ENCODE measurements around the gene TUBA4A. TPM values are rescaled to one million over a fixed set of nuclear protein-coding genes. Genes with fewer than 3 reads are reported as not detected.
"Not testable (repeated sequence)": the region's sequence is repeated elsewhere in the genome, so short reads cannot be mapped to it uniquely, and the experiment has no call there.

The TUBA4A gene
- total RNA-seq, 2 experiments from 2014 or later = 183 to 185 TPM

GRCh38 chr2:219266886-219267285, 13.2 kb upstream of the TUBA4A start:
- CTCF ChIA-PET = interaction anchor here (1.4 kb wide), 1 partner anchor 11 kb away, joined by 3 read pairs; no protein-coding TSS in a partner anchor
- H3K27me3 Mint-ChIP-seq = no peaks in the 10 kb centered on the region
- POLR2A ChIA-PET = no interaction called here

GRCh38 chr2:219266232-219266631, 12.5 kb upstream of the TUBA4A start:
- intact Hi-C loops (cut with DNase I, micrococcal nuclease) = no loop called here
- H3K36me3 ChIP-seq (ENCODE audit: insufficient read depth, low read length) = no peaks in the 10 kb centered on the region
- H3K9me3 ChIP-seq (ENCODE audit: control insufficient read depth in 1 of 2, insufficient read depth in 1 of 2, low read length in 2 of 2) = no peaks in the 10 kb centered on the region
- no peak for TF ChIP-seq CTCF (IDR thresholded peaks at IDR 0.05)
- ChIA-PET CTCF (interaction anchor here (1.5 kb wide), 1 partner anchor 28 kb away, joined by 4 read pairs; no protein-coding TSS in a partner anchor), POLR2A (no interaction called here)
- Mint-ChIP-seq H3K36me3 (ENCODE audit: low read depth) (no peaks in the 10 kb centered on the region), H3K4me1 (ENCODE audit: low read depth) (no peaks in the 10 kb centered on the region), H3K4me3 (no peak overlapping the region), H3K9me3 (no peaks in the 10 kb centered on the region), H3K27me3 (no peaks in the 10 kb centered on the region), H3K27ac (no peak overlapping the region)
- DNase-seq = no peak
- no peaks in the 10 kb centered on the region for H3K27me3 ChIP-seq (ENCODE audit: control insufficient read depth in 1 of 2, insufficient read depth in 2 of 2, low read length in 2 of 2)
- no peak overlapping the region for H3K27ac ChIP-seq (ENCODE audit: low read depth in 1 of 2, low read length in 2 of 2)
- no peak overlapping the region for H3K4me3 ChIP-seq (ENCODE audit: low read length)
- H3K4me1 ChIP-seq (ENCODE audit: insufficient read depth, low read length) = no peaks in the 10 kb centered on the region
- no peak for ATAC-seq (ENCODE audit: poor library complexity)

More at GRCh38 chr2:219266886-219267285, 13.2 kb upstream of the TUBA4A start:
- Histone ChIP-seq H3K9me3 (ENCODE audit: control insufficient read depth in 1 of 2, insufficient read depth in 1 of 2, low read length in 2 of 2) (no peaks in the 10 kb centered on the region), H3K27ac (ENCODE audit: low read depth in 1 of 2, low read length in 2 of 2) (no peak overlapping the region), H3K4me3 (ENCODE audit: low read length) (no peak overlapping the region), H3K4me1 (ENCODE audit: insufficient read depth, low read length) (no peaks in the 10 kb centered on the region), H3K27me3 (ENCODE audit: control insufficient read depth in 1 of 2, insufficient read depth in 2 of 2, low read length in 2 of 2) (peaks cover 0 to 2% of the 10 kb centered on the region in 2 experiments), H3K36me3 (ENCODE audit: insufficient read depth, low read length) (no peaks in the 10 kb centered on the region)
- intact Hi-C loops (cut with DNase I, micrococcal nuclease) = no loop called here
- H3K27ac Mint-ChIP-seq = no peak overlapping the region
- no peaks in the 10 kb centered on the region for H3K4me1 Mint-ChIP-seq (ENCODE audit: low read depth)
- H3K4me3 Mint-ChIP-seq = no peak overlapping the region
- no peak for ATAC-seq (ENCODE audit: poor library complexity)
- DNase-seq = no peak
- no peaks in the 10 kb centered on the region for H3K36me3 Mint-ChIP-seq (ENCODE audit: low read depth)
- H3K9me3 Mint-ChIP-seq = no peaks in the 10 kb centered on the region
- TF ChIP-seq CTCF (IDR thresholded peaks at IDR 0.05) = no peak

- no peak for ATAC-seq (ENCODE audit: poor library complexity)
- no peaks in the 10 kb centered on the region for H3K36me3 ChIP-seq (ENCODE audit: insufficient read depth, low read length)
- no peak overlapping the region for H3K4me3 ChIP-seq (ENCODE audit: low read length)
- Mint-ChIP-seq H3K27me3 (no peaks in the 10 kb centered on the region), H3K4me1 (ENCODE audit: low read depth) (no peaks in the 10 kb centered on the region), H3K4me3 (no peak overlapping the region), H3K36me3 (ENCODE audit: low read depth) (no peaks in the 10 kb centered on the region), H3K27ac (no peak overlapping the region), H3K9me3 (no peaks in the 10 kb centered on the region)
- intact Hi-C loops (cut with DNase I, micrococcal nuclease) = no loop called here
- H3K27ac ChIP-seq (ENCODE audit: low read depth in 1 of 2, low read length in 2 of 2) = no peak overlapping the region
- TF ChIP-seq CTCF (IDR thresholded peaks at IDR 0.05) = no peak
- no peaks in the 10 kb centered on the region for H3K4me1 ChIP-seq (ENCODE audit: insufficient read depth, low read length)
- H3K9me3 ChIP-seq (ENCODE audit: control insufficient read depth in 1 of 2, insufficient read depth in 1 of 2, low read length in 2 of 2) = no peaks in the 10 kb centered on the region
- ChIA-PET CTCF (interaction anchor here (2.4 to 2.5 kb wide), 2 partner anchors 16 to 34 kb away, joined by 7 to 8 read pairs; no protein-coding TSS in a partner anchor), POLR2A (interaction anchor here (0.8 to 1.2 kb wide), 5 partner anchors 9 to 18 kb away, joined by 3 to 5 read pairs (median 3); partner anchors contain the start of genes DNAJB2, GLB1L, STK16 and TUBA4B)
- DNase-seq = no peak
- no peaks in the 10 kb centered on the region for H3K27me3 ChIP-seq (ENCODE audit: control insufficient read depth in 1 of 2, insufficient read depth in 2 of 2, low read length in 2 of 2)
Measured at GRCh38 chr2:219261024-219261855, 7.5 kb upstream of the TUBA4A start.

GRCh38 chr2:219258942-219259341, 5.2 kb upstream of the TUBA4A start:
- H3K36me3 Mint-ChIP-seq (ENCODE audit: low read depth); H3K27ac Mint-ChIP-seq; H3K36me3 ChIP-seq (ENCODE audit: insufficient read depth, low read length); H3K9me3 ChIP-seq (ENCODE audit: control insufficient read depth in 1 of 2, insufficient read depth in 1 of 2, low read length in 2 of 2); H3K27ac ChIP-seq (ENCODE audit: low read depth in 1 of 2, low read length in 2 of 2); DNase-seq; H3K4me3 Mint-ChIP-seq; H3K27me3 ChIP-seq (ENCODE audit: control insufficient read depth in 1 of 2, insufficient read depth in 2 of 2, low read length in 2 of 2); H3K4me3 ChIP-seq (ENCODE audit: low read length); H3K27me3 Mint-ChIP-seq; ATAC-seq (ENCODE audit: poor library complexity); H3K9me3 Mint-ChIP-seq: not testable (repeated sequence)
- intact Hi-C loops (cut with DNase I, micrococcal nuclease) = loop anchor here in 1 of 2 experiments (10.0 kb wide), 1 partner anchor 694 kb away; the partner anchor contains the start of genes CNOT9 and USP37
- peaks cover 11% of the 10 kb centered on the region for H3K4me1 ChIP-seq (ENCODE audit: insufficient read depth, low read length)
- ChIA-PET CTCF (interaction anchor here (0.7 to 8.4 kb wide), 2 partner anchors 20 to 586 kb away, joined by 5 to 50 read pairs; partner anchors contain the start of gene DNAJB2), POLR2A (interaction anchor here (0.9 kb wide), 1 partner anchor 20 kb away, joined by 4 read pairs; the partner anchor contains the start of gene DNAJB2)
- peaks cover 11% of the 10 kb centered on the region for H3K4me1 Mint-ChIP-seq (ENCODE audit: low read depth)
